ENCODE measurements around the gene RAD17. TPM values are rescaled to one million over a fixed set of nuclear protein-coding genes. Genes with fewer than 3 reads are reported as not detected.
"Not testable (repeated sequence)": the region's sequence is repeated elsewhere in the genome, so short reads cannot be mapped to it uniquely, and the experiment has no call there.

Gene RAD17
- total RNA-seq, 1 donor from 2014 or later: 25.0 TPM

GRCh38 chr5:69374911-69375446, 5.4 kb downstream of the RAD17 start:
- intact Hi-C loops (cut with micrococcal nuclease): no loop called here

GRCh38 chr5:69378376-69378775, 8.8 kb downstream of the RAD17 start:
- intact Hi-C loops (cut with micrococcal nuclease): no loop called here

GRCh38 chr5:69404659-69405330, 35.2 kb downstream of the RAD17 start:
- intact Hi-C loops (cut with micrococcal nuclease): no loop called here

GRCh38 chr5:69414885-69415583, 45.4 kb downstream of the RAD17 start, which contains the start of gene MARVELD2:
Gene MARVELD2 (plus strand): TSS chr5:69415116. CDS start chr5:69419386, 4,270 bp downstream.
- intact Hi-C loops (cut with micrococcal nuclease): no loop called here

- intact Hi-C loops (cut with micrococcal nuclease): no loop called here
Observed at GRCh38 chr5:69415584-69415958, 46.0 kb downstream of the RAD17 start.

GRCh38 chr5:69416180-69416579, 46.6 kb downstream of the RAD17 start:
- intact Hi-C loops (cut with micrococcal nuclease): no loop called here

GRCh38 chr5:69416699-69417098, 47.1 kb downstream of the RAD17 start:
- intact Hi-C loops (cut with micrococcal nuclease): no loop called here

- intact Hi-C loops (cut with micrococcal nuclease): no loop called here
Observed at GRCh38 chr5:69418554-69418953, 48.9 kb downstream of the RAD17 start.

GRCh38 chr5:69431424-69432303, 62.0 kb downstream of the RAD17 start:
- intact Hi-C loops (cut with micrococcal nuclease): no loop called here

GRCh38 chr5:69432412-69433206, 63.0 kb downstream of the RAD17 start:
- intact Hi-C loops (cut with micrococcal nuclease): no loop called here

- intact Hi-C loops (cut with micrococcal nuclease): not testable (repeated sequence)
Observed at GRCh38 chr5:69435276-69435884, 65.8 kb downstream of the RAD17 start.

GRCh38 chr5:69444127-69444754, 74.6 kb downstream of the RAD17 start:
- intact Hi-C loops (cut with micrococcal nuclease): no loop called here

- intact Hi-C loops (cut with micrococcal nuclease): no loop called here
Observed at GRCh38 chr5:69449511-69449910, 79.9 kb downstream of the RAD17 start.

- intact Hi-C loops (cut with micrococcal nuclease): no loop called here
Observed at GRCh38 chr5:69450116-69450515, 80.5 kb downstream of the RAD17 start.

GRCh38 chr5:69450527-69450926, 80.9 kb downstream of the RAD17 start:
- intact Hi-C loops (cut with micrococcal nuclease): not testable (repeated sequence)

- intact Hi-C loops (cut with micrococcal nuclease): no loop called here
Observed at GRCh38 chr5:69451941-69452647, 82.5 kb downstream of the RAD17 start.

- intact Hi-C loops (cut with micrococcal nuclease): not testable (repeated sequence)
Observed at GRCh38 chr5:69453487-69453886, 83.9 kb downstream of the RAD17 start.

- intact Hi-C loops (cut with micrococcal nuclease): no loop called here
Observed at GRCh38 chr5:69454460-69455249, 85.0 kb downstream of the RAD17 start.
